Measurements from ENCODE around the gene MYO5A. TPM values are rescaled to one million over a fixed set of nuclear protein-coding genes. Genes with fewer than 3 reads are reported as not detected.

Gene MYO5A
- polyA plus RNA-seq, 1 of the 3 experiments (the other 2 are of a cell fraction), result 11.0 TPM

DNA sequence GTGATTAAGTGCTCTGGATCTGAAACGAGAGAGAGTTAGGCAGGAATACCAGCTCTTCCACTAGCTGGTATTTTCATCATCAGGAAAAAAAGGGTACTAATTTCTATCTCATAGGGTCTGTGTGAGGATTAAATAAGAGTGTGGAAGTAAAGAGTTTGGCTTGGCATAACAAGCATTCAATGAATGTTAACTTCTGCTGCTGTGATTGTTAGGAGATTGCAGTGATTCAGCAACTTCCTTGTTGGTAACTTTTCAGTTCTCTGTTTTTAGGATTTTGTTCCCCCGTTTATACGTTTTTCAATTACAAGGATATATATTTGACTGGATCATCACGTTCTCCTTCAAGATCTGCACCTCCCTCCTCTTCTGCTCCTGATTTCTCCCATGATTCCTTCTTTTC, 167.2 kb downstream of the MYO5A start:
- H3K4me2 ChIP-seq, result no peak overlapping the region
- H3K4me1 ChIP-seq (ENCODE audit: control insufficient read depth in 1 of 2, insufficient read depth in 2 of 2, low read depth in 1 of 2, low read length in 1 of 2), result peaks cover 0 to 2% of the 10 kb centered on the region in 2 experiments; a peak in 1 of 4 replicates
- no peaks in the 10 kb centered on the region for H3K9me3 ChIP-seq
- H3K9me2 ChIP-seq, result no peaks in the 10 kb centered on the region
- 91% methylated on average over 4 of the region's 4 CpGs for WGBS (ENCODE audit: low lambda C conversion rate)
- CTCF ChIA-PET, result no interaction called here
- no peak overlapping the region for H3K27ac ChIP-seq (ENCODE audit: low read depth in 2 of 2, low read length in 1 of 2)
- no peak overlapping the region for H2AFZ ChIP-seq (ENCODE audit: low read depth)
- H3K4me3 ChIP-seq (ENCODE audit: low read depth in 2 of 2, low read length in 1 of 2), result no peak overlapping the region
- H3K9ac ChIP-seq, result no peak overlapping the region
- H3F3A ChIP-seq (replicated peaks; ENCODE audit: insufficient read depth), result no peaks in the 10 kb centered on the region
- peaks cover 26 to 29% of the 10 kb centered on the region in 2 experiments for H3K36me3 ChIP-seq (replicated peaks in 1 of 2; ENCODE audit: control insufficient read depth in 1 of 2, insufficient read depth in 2 of 2, low read length in 1 of 2)
- no peaks in the 10 kb centered on the region for H4K20me1 ChIP-seq (ENCODE audit: insufficient read depth)
- DNase-seq, result no peak
- H3K27me3 ChIP-seq (ENCODE audit: insufficient read depth), result no peaks in the 10 kb centered on the region
- POLR2A ChIA-PET, result no interaction called here
- no peaks in the 10 kb centered on the region for H3K79me2 ChIP-seq (ENCODE audit: insufficient read depth)
- TF ChIP-seq JUND (IDR thresholded peaks at IDR 0.05) (no peak), ELF1 (IDR thresholded peaks at IDR 0.05) (no peak), POLR2AphosphoS5 (IDR thresholded peaks at IDR 0.05; ENCODE audit: low read depth, low read length) (no peak), EZH2phosphoT487 (IDR thresholded peaks at IDR 0.05; ENCODE audit: borderline replicate concordance, low read depth) (no peak), RCOR1 (IDR thresholded peaks at IDR 0.05; ENCODE audit: low read length) (no peak), EP300 (IDR thresholded peaks at IDR 0.05; ENCODE audit: borderline replicate concordance in 1 of 2, low read depth in 1 of 2, low read length in 1 of 2) (no peak), MXI1 (IDR thresholded peaks at IDR 0.05; ENCODE audit: low read depth, low read length) (no peak)
- TF ChIP-seq, protein P1, sequence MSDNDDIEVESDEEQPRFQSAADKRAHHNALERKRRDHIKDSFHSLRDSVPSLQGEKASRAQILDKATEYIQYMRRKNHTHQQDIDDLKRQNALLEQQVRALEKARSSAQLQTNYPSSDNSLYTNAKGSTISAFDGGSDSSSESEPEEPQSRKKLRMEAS (IDR thresholded peaks at IDR 0.05; ENCODE audit: low read depth), result no peak
- TF ChIP-seq, protein P2, sequence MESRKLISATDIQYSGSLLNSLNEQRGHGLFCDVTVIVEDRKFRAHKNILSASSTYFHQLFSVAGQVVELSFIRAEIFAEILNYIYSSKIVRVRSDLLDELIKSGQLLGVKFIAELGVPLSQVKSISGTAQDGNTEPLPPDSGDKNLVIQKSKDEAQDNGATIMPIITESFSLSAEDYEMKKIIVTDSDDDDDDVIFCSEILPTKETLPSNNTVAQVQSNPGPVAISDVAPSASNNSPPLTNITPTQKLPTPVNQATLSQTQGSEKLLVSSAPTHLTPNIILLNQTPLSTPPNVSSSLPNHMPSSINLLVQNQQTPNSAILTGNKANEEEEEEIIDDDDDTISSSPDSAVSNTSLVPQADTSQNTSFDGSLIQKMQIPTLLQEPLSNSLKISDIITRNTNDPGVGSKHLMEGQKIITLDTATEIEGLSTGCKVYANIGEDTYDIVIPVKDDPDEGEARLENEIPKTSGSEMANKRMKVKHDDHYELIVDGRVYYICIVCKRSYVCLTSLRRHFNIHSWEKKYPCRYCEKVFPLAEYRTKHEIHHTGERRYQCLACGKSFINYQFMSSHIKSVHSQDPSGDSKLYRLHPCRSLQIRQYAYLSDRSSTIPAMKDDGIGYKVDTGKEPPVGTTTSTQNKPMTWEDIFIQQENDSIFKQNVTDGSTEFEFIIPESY (IDR thresholded peaks at IDR 0.05; ENCODE audit: borderline replicate concordance, low read depth), result no peak

DNA sequence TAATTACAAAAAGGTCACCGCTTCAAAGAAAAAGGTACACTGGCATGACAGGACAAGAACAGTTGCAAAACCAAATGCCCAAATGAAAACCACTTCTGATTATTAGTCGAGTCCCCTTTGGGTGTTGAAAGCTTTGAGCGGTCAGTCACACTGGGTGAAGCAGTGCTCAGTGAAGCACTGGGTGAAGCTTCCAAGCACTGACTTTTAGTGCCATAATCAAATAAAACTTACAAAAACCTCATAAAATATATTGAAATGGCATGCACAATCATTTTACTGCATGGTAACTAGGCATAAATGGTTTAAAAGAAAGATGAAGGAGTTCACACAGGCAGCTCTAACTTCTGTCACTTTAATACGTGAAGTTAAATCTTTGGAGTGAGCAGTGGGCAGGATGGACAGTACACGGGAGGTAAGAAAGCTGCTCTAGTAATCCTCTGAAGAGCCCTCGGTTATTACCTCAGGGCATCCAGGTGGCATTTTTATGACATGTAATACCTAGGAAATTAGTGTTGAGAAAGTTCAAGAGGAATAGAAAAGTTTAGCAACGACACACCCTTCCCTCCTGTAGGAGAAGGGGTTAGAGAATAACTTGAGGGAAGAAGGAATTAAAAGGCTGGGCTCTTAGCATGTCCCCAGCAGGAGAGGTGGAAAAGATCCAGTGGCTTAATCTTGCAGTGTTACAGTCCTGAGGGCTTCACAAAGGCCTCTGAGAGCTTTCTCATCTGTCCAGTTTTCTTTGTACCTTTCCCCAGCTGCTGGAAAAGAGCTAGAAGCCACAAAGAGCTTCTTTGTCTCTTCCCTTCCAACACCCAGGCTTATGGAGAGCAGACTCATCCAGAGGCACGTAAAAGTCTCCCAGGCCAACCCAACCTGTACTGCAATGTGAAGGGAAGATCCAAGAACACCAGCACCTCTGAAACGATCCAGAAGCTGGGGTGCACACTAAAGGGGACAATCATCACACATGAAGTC, 168.2 kb downstream of the MYO5A start:
- no peaks in the 10 kb centered on the region for H3K9me3 ChIP-seq
- H3K27ac ChIP-seq (ENCODE audit: low read depth in 2 of 2, low read length in 1 of 2), result no peak overlapping the region
- H3K4me3 ChIP-seq (ENCODE audit: low read depth in 2 of 2, low read length in 1 of 2), result no peak overlapping the region
- DNase-seq, result no peak
- ChIA-PET POLR2A (no interaction called here), CTCF (interaction anchor here (0.6 kb wide), 1 partner anchor 169 kb away, joined by 3 read pairs; no protein-coding TSS in a partner anchor)
- no peak overlapping the region for H3K4me2 ChIP-seq
- 83% methylated on average over 9 of the region's 9 CpGs for WGBS (ENCODE audit: low lambda C conversion rate)
- H3K36me3 ChIP-seq (replicated peaks in 1 of 2; ENCODE audit: control insufficient read depth in 1 of 2, insufficient read depth in 2 of 2, low read length in 1 of 2), result peaks cover 29% of the 10 kb centered on the region in 2 experiments
- H3K27me3 ChIP-seq (ENCODE audit: insufficient read depth), result no peaks in the 10 kb centered on the region
- no peaks in the 10 kb centered on the region for H3K79me2 ChIP-seq (ENCODE audit: insufficient read depth)
- no peaks in the 10 kb centered on the region for H3F3A ChIP-seq (replicated peaks; ENCODE audit: insufficient read depth)
- no peak overlapping the region for H3K9ac ChIP-seq
- H4K20me1 ChIP-seq (ENCODE audit: insufficient read depth), result no peaks in the 10 kb centered on the region
- H2AFZ ChIP-seq (ENCODE audit: low read depth), result no peak overlapping the region
- H3K4me1 ChIP-seq (ENCODE audit: control insufficient read depth in 1 of 2, insufficient read depth in 2 of 2, low read depth in 1 of 2, low read length in 1 of 2), result peaks cover 0 to 2% of the 10 kb centered on the region in 2 experiments; a peak in 1 of 4 replicates
- H3K9me2 ChIP-seq, result no peaks in the 10 kb centered on the region
- TF ChIP-seq, protein P3, sequence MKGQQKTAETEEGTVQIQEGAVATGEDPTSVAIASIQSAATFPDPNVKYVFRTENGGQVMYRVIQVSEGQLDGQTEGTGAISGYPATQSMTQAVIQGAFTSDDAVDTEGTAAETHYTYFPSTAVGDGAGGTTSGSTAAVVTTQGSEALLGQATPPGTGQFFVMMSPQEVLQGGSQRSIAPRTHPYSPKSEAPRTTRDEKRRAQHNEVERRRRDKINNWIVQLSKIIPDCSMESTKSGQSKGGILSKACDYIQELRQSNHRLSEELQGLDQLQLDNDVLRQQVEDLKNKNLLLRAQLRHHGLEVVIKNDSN (IDR thresholded peaks at IDR 0.05; ENCODE audit: borderline replicate concordance, low read depth), result no peak
- TF ChIP-seq TAF1 (IDR thresholded peaks at IDR 0.05; ENCODE audit: borderline replicate concordance, low read depth, low read length) (no peak), ELF1 (IDR thresholded peaks at IDR 0.05) (no peak), JUND (IDR thresholded peaks at IDR 0.05) (no peak), POLR2AphosphoS5 (IDR thresholded peaks at IDR 0.05; ENCODE audit: low read depth, low read length) (no peak), FOSL2 (IDR thresholded peaks at IDR 0.05; ENCODE audit: borderline replicate concordance, low read depth) (no peak), YY1 (IDR thresholded peaks at IDR 0.05; ENCODE audit: low read depth) (no peak), GATA2 (CRISPR knock-in tag; IDR thresholded peaks at IDR 0.05) (no peak), RFX5 (IDR thresholded peaks at IDR 0.05; ENCODE audit: low read length) (no peak), GABPA (IDR thresholded peaks at IDR 0.05; ENCODE audit: low read depth) (no peak), MXI1 (IDR thresholded peaks at IDR 0.05; ENCODE audit: low read depth, low read length) (no peak)
- TF ChIP-seq, protein P1 (IDR thresholded peaks at IDR 0.05; ENCODE audit: low read depth), result no peak
- TF ChIP-seq, protein P4, sequence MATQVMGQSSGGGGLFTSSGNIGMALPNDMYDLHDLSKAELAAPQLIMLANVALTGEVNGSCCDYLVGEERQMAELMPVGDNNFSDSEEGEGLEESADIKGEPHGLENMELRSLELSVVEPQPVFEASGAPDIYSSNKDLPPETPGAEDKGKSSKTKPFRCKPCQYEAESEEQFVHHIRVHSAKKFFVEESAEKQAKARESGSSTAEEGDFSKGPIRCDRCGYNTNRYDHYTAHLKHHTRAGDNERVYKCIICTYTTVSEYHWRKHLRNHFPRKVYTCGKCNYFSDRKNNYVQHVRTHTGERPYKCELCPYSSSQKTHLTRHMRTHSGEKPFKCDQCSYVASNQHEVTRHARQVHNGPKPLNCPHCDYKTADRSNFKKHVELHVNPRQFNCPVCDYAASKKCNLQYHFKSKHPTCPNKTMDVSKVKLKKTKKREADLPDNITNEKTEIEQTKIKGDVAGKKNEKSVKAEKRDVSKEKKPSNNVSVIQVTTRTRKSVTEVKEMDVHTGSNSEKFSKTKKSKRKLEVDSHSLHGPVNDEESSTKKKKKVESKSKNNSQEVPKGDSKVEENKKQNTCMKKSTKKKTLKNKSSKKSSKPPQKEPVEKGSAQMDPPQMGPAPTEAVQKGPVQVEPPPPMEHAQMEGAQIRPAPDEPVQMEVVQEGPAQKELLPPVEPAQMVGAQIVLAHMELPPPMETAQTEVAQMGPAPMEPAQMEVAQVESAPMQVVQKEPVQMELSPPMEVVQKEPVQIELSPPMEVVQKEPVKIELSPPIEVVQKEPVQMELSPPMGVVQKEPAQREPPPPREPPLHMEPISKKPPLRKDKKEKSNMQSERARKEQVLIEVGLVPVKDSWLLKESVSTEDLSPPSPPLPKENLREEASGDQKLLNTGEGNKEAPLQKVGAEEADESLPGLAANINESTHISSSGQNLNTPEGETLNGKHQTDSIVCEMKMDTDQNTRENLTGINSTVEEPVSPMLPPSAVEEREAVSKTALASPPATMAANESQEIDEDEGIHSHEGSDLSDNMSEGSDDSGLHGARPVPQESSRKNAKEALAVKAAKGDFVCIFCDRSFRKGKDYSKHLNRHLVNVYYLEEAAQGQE (IDR thresholded peaks at IDR 0.05; ENCODE audit: low read depth, low read length), result no peak

Data from SK-N-SH (cell line).